HCT116 (cell line): ENCODE data around the gene SEMA4D. TPM values are rescaled to one million over a fixed set of nuclear protein-coding genes. Genes with fewer than 3 reads are reported as not detected.

Experiments used
- ATAC-seq: fragments of 200-7000 bp; cut with Tn5 transposase; 2 replicates; pipeline ENCODE4 v1.9.1; 2020; ENCODE audit warnings: mild to moderate bottlenecking, moderate library complexity
- BruUV-seq: library from RNA; stranded (reverse); fragments of 400-500 nt; replicated peaks from 2 replicates; lab custom pipeline; 2021; lab: Mats Ljungman, UMichigan
- CTCF ChIA-PET: fragments of 300-600 bp; sonication (Branson Sonifier 250); formaldehyde crosslinking; loops from one replicate; lab custom pipeline; 2021; ENCODE audit warnings: antibody characterized with exemption; lab: Charles Lee
- POLR2A ChIA-PET: fragments of 300-600, 350-600 bp; sonication (Branson Sonifier 250); formaldehyde crosslinking; loops from one replicate; lab custom pipeline; 2021; ENCODE audit warnings: antibody characterized with exemption; lab: Charles Lee
- RAD21 ChIA-PET, 2 experiments: fragments of 300-600 bp; sonication (Branson Sonifier 250); formaldehyde crosslinking; loops; one replicate each; lab custom pipeline; 2023; ENCODE audit warnings: low total read pairs in 2 of 2; ENCODE audit not compliant: uncharacterized antibody in 2 of 2, unreplicated experiment in 2 of 2, low non-redundant PET in 1 of 2; lab: Charles Lee
- DNase-seq: peaks from one replicate; pipeline ENCODE4 v3.0.0-alpha.2; 2010; ENCODE audit warnings: low read depth, low spot score
- H2AFZ ChIP-seq: fragments of 200-600 bp; shearing (Covaris generic), sonication (generic); 2 replicates; pipeline ENCODE4 v1.6.1; 2017; ENCODE audit warnings: low read depth, mixed run types, mixed read lengths, antibody characterized with exemption, low read length; ENCODE audit not compliant: poor library complexity, severe bottlenecking
- H3K27ac ChIP-seq: 2 replicates; pipeline ENCODE4 v1.5.1; 2012; ENCODE audit warnings: low read depth, low read length
- H3K27me3 ChIP-seq: fragments of 200-600 bp; sonication (generic); 2 replicates; pipeline ENCODE4 v1.6.1; 2016; ENCODE audit warnings: mixed run types, low read length, mixed read lengths; ENCODE audit not compliant: insufficient read depth
- H3K36me3 ChIP-seq, 2 experiments: fragments of 200-500 bp in 1 of 2; fragments of 200-600 bp in 1 of 2; sonication (Bioruptor generic) in 1 of 2; sonication (generic) in 1 of 2; 2 replicates each; pipeline versions ENCODE4 v1.5.1 to v1.6.1; 2014 to 2016; ENCODE audit warnings: low read length in 2 of 2, inconsistent platforms in 1 of 2, mixed read lengths in 1 of 2, mixed run types in 1 of 2; ENCODE audit not compliant: insufficient read depth in 2 of 2, control insufficient read depth in 1 of 2
- H3K4me1 ChIP-seq, 2 experiments: fragments of 200-600 bp in 1 of 2; sonication (generic) in 1 of 2; 2 replicates each; pipeline versions ENCODE4 v1.5.1 to v1.6.1; 2012 to 2017; ENCODE audit warnings: low read length in 2 of 2, inconsistent platforms in 1 of 2, mild to moderate bottlenecking in 1 of 2, mixed read lengths in 1 of 2, mixed run types in 1 of 2, moderate library complexity in 1 of 2; ENCODE audit not compliant: insufficient read depth in 2 of 2, control insufficient read depth in 1 of 2
- H3K4me2 ChIP-seq: fragments of 200-600 bp; sonication (generic); 2 replicates; pipeline ENCODE4 v1.6.1; 2017; ENCODE audit warnings: mixed run types, low read length, mixed read lengths
- H3K4me3 ChIP-seq, 2 experiments: fragments of 200-600 bp in 1 of 2; sonication (generic) in 1 of 2; replicated peaks in 1 of 2; 2 replicates each; pipeline ENCODE4 v1.5.1; 2011 to 2016; ENCODE audit warnings: low read length in 2 of 2, control low read depth in 1 of 2, low read depth in 1 of 2, mild to moderate bottlenecking in 1 of 2, mixed read lengths in 1 of 2, mixed run types in 1 of 2
- H3K79me2 ChIP-seq: fragments of 200-600 bp; sonication (generic); 2 replicates; pipeline ENCODE4 v1.6.1; 2017; ENCODE audit warnings: mild to moderate bottlenecking, mixed run types, low read length, moderate library complexity, mixed read lengths; ENCODE audit not compliant: insufficient read depth
- H3K9ac ChIP-seq: fragments of 200-600 bp; sonication (generic); 2 replicates; pipeline ENCODE4 v1.6.1; 2016; ENCODE audit warnings: low read length, mixed read lengths
- H3K9me2 ChIP-seq: fragments of 200-600 bp; sonication (generic), shearing (Covaris generic); 2 replicates; pipeline ENCODE4 v1.6.1; 2017; ENCODE audit warnings: mixed run types, mild to moderate bottlenecking, moderate library complexity; ENCODE audit not compliant: insufficient read depth
- H3K9me3 ChIP-seq, 2 experiments: fragments of 200-500 bp in 1 of 2; fragments of 200-600 bp in 1 of 2; sonication (Bioruptor generic) in 1 of 2; sonication (generic) in 1 of 2; 2 replicates each; pipeline ENCODE4 v1.6.1; 2014 to 2017; ENCODE audit warnings: low read length in 2 of 2, mixed read lengths in 2 of 2, inconsistent platforms in 1 of 2, low read depth in 1 of 2, mild to moderate bottlenecking in 1 of 2, mixed run types in 1 of 2, moderate library complexity in 1 of 2; ENCODE audit not compliant: control insufficient read depth in 1 of 2, insufficient read depth in 1 of 2
- H4K20me1 ChIP-seq: fragments of 200-600 bp; sonication (generic), shearing (Covaris generic); 2 replicates; pipeline ENCODE4 v1.6.1; 2017; ENCODE audit warnings: mixed run types, mild to moderate bottlenecking, moderate library complexity; ENCODE audit not compliant: insufficient read depth
- CBX3 ChIP-seq: IDR thresholded peaks from 2 replicates; pipeline ENCODE4 v1.6.1; 2012; ENCODE audit warnings: low read depth
- CEBPB ChIP-seq: IDR thresholded peaks from 2 replicates; pipeline ENCODE4 v1.6.1; 2012; ENCODE audit warnings: low read depth
- EGR1 ChIP-seq: IDR thresholded peaks from 2 replicates; pipeline ENCODE4 v1.6.1; 2012; ENCODE audit warnings: low read depth
- ELF1 ChIP-seq: IDR thresholded peaks from 2 replicates; pipeline ENCODE4 v1.6.1; 2012; ENCODE audit warnings: low read depth, borderline replicate concordance
- EZH2 ChIP-seq: fragments of 200-600 bp; sonication (generic); IDR thresholded peaks from 2 replicates; pipeline ENCODE4 v1.6.1; 2017; ENCODE audit warnings: antibody characterized with exemption, mixed run types
- EZH2phosphoT487 ChIP-seq: fragments of 200-600 bp; IDR thresholded peaks from 2 replicates; pipeline ENCODE4 v1.6.1; 2018; ENCODE audit warnings: antibody characterized with exemption, borderline replicate concordance
- FOSL1 ChIP-seq: IDR thresholded peaks from 2 replicates; pipeline ENCODE4 v1.6.1; 2012; ENCODE audit warnings: low read depth
- POLR2AphosphoS5 ChIP-seq: IDR thresholded peaks from 2 replicates; pipeline ENCODE4 v1.6.1; 2011; ENCODE audit warnings: mild to moderate bottlenecking, low read depth, low read length, moderate library complexity
- RAD21 ChIP-seq: IDR thresholded peaks from 2 replicates; pipeline ENCODE4 v1.6.1; 2012; ENCODE audit warnings: low read depth, mild to moderate bottlenecking
- SIN3A ChIP-seq: IDR thresholded peaks from 2 replicates; pipeline ENCODE4 v1.6.1; 2012; ENCODE audit warnings: low read depth
- SRF ChIP-seq: IDR thresholded peaks from 2 replicates; pipeline ENCODE4 v1.6.1; 2012; ENCODE audit warnings: low read depth
- TCF7L2 ChIP-seq: IDR thresholded peaks from 2 replicates; pipeline ENCODE4 v1.7.0; 2011; ENCODE audit warnings: borderline replicate concordance, inconsistent platforms; ENCODE audit not compliant: insufficient read depth, insufficient read length; ENCODE audit errors: extremely low read depth
- YY1 ChIP-seq: IDR thresholded peaks from 2 replicates; pipeline ENCODE4 v1.6.1; 2011; ENCODE audit warnings: low read length, low read depth, moderate library complexity, mild to moderate bottlenecking; ENCODE audit not compliant: insufficient replicate concordance; ENCODE audit errors: extremely low read depth
- ZFX ChIP-seq: fragments of 450-650 bp; IDR thresholded peaks from 2 replicates; pipeline ENCODE4 v1.6.1; 2017
- ZNF274 ChIP-seq: fragments of 200-500 bp; sonication (Bioruptor generic); IDR thresholded peaks from 2 replicates; pipeline ENCODE4 v1.6.1; 2014; ENCODE audit warnings: mild to moderate bottlenecking, low read depth, low read length, inconsistent platforms
- intact Hi-C: fragments of 100-400 bp; cut with micrococcal nuclease; formaldehyde crosslinking; loops from 2 replicates; pipeline ENCODE4 v1.10.0; 2022
- total RNA-seq: library from RNA; stranded (reverse); gene quantifications from one replicate; pipeline ENCODE4 v1.2.1, GENCODE V29; 2021; ENCODE audit not compliant: unreplicated experiment
- TF ChIP-seq, protein P1 (sequence below), 3 experiments: fragments of 200-600 bp in 1 of 3; sonication (generic) in 1 of 3; IDR thresholded peaks in 2 of 3; conservative IDR thresholded peaks in 1 of 3; 2 replicates each; pipeline ENCODE4 v1.5.1; 2012 to 2017; ENCODE audit warnings: low read depth in 2 of 3, low read length in 2 of 3, antibody characterized with exemption in 1 of 3, borderline replicate concordance in 1 of 3, control low read depth in 1 of 3, mild to moderate bottlenecking in 1 of 3, mixed read lengths in 1 of 3, mixed run types in 1 of 3, moderate library complexity in 1 of 3; ENCODE audit not compliant: insufficient read depth in 1 of 3
- TF ChIP-seq, protein P2 (sequence below): IDR thresholded peaks from 2 replicates; pipeline ENCODE4 v1.6.1; 2012
- TF ChIP-seq, protein P3 (sequence below): IDR thresholded peaks from 2 replicates; pipeline ENCODE4 v1.6.1; 2011; ENCODE audit warnings: mild to moderate bottlenecking, low read length, moderate library complexity; ENCODE audit not compliant: insufficient replicate concordance; ENCODE audit errors: extremely low read depth
- TF ChIP-seq, protein P4 (sequence below): IDR thresholded peaks from 2 replicates; pipeline ENCODE4 v1.6.1; 2012; ENCODE audit warnings: low read depth

SEMA4D gene
- total RNA-seq, 1 experiment from 2014 or later: 32.0 TPM

DNA sequence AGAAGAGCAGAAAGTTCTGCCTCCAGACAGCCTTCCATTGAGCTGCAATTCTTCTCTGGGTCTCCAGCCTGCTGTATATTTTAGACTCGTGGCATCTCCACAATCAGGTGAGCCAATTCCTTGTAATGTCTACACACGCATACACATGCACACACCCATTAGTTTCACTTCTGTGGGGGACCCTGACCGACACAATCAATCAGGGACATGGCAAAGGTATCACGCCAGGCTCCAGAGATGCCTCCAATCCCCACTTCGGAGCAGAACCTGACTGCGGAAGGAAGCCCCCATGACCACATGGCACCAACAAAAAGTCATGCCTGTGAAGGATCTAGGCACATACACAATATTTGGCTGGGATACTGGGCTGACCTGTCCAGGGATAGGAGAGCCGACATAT is 21.4 kb downstream of the SEMA4D start:
- Histone ChIP-seq H3K36me3 (no peaks in the 10 kb centered on the region), H3K9ac (no peak overlapping the region), H3K9me2 (no peaks in the 10 kb centered on the region), H2AFZ (no peak overlapping the region), H3K4me1 (no peaks in the 10 kb centered on the region), H3K4me3 (no peak overlapping the region), H4K20me1 (no peaks in the 10 kb centered on the region), H3K9me3 (no peaks in the 10 kb centered on the region), H3K27me3 (no peaks in the 10 kb centered on the region), H3K79me2 (peaks cover 6% of the 10 kb centered on the region; the same call in 1 of the 2 replicates), H3K27ac (no peak overlapping the region), H3K4me2 (no peak overlapping the region)
- no peak for DNase-seq
- intact Hi-C loops: no loop called here
- TF ChIP-seq, protein P1, sequence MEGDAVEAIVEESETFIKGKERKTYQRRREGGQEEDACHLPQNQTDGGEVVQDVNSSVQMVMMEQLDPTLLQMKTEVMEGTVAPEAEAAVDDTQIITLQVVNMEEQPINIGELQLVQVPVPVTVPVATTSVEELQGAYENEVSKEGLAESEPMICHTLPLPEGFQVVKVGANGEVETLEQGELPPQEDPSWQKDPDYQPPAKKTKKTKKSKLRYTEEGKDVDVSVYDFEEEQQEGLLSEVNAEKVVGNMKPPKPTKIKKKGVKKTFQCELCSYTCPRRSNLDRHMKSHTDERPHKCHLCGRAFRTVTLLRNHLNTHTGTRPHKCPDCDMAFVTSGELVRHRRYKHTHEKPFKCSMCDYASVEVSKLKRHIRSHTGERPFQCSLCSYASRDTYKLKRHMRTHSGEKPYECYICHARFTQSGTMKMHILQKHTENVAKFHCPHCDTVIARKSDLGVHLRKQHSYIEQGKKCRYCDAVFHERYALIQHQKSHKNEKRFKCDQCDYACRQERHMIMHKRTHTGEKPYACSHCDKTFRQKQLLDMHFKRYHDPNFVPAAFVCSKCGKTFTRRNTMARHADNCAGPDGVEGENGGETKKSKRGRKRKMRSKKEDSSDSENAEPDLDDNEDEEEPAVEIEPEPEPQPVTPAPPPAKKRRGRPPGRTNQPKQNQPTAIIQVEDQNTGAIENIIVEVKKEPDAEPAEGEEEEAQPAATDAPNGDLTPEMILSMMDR (IDR thresholded peaks at IDR 0.05 in 2 of 3, conservative IDR thresholded peaks at IDR 0.05 in 1 of 3; ENCODE audit: borderline replicate concordance in 1 of 3, insufficient read depth in 1 of 3, low read depth in 2 of 3, low read length in 2 of 3): no peak
- TF ChIP-seq, protein P2, sequence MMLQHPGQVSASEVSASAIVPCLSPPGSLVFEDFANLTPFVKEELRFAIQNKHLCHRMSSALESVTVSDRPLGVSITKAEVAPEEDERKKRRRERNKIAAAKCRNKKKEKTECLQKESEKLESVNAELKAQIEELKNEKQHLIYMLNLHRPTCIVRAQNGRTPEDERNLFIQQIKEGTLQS: no peak
- TF ChIP-seq SIN3A (no peak), ZFX (no peak), SRF (no peak), YY1 (no peak), ELF1 (no peak), RAD21 (no peak), FOSL1 (no peak), EZH2phosphoT487 (no peak), EZH2 (no peak), TCF7L2 (no peak), POLR2AphosphoS5 (no peak), CEBPB (no peak), ZNF274 (no peak), EGR1 (no peak), CBX3 (no peak)
- TF ChIP-seq, protein P3, sequence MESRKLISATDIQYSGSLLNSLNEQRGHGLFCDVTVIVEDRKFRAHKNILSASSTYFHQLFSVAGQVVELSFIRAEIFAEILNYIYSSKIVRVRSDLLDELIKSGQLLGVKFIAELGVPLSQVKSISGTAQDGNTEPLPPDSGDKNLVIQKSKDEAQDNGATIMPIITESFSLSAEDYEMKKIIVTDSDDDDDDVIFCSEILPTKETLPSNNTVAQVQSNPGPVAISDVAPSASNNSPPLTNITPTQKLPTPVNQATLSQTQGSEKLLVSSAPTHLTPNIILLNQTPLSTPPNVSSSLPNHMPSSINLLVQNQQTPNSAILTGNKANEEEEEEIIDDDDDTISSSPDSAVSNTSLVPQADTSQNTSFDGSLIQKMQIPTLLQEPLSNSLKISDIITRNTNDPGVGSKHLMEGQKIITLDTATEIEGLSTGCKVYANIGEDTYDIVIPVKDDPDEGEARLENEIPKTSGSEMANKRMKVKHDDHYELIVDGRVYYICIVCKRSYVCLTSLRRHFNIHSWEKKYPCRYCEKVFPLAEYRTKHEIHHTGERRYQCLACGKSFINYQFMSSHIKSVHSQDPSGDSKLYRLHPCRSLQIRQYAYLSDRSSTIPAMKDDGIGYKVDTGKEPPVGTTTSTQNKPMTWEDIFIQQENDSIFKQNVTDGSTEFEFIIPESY: no peak
- TF ChIP-seq, protein P4, sequence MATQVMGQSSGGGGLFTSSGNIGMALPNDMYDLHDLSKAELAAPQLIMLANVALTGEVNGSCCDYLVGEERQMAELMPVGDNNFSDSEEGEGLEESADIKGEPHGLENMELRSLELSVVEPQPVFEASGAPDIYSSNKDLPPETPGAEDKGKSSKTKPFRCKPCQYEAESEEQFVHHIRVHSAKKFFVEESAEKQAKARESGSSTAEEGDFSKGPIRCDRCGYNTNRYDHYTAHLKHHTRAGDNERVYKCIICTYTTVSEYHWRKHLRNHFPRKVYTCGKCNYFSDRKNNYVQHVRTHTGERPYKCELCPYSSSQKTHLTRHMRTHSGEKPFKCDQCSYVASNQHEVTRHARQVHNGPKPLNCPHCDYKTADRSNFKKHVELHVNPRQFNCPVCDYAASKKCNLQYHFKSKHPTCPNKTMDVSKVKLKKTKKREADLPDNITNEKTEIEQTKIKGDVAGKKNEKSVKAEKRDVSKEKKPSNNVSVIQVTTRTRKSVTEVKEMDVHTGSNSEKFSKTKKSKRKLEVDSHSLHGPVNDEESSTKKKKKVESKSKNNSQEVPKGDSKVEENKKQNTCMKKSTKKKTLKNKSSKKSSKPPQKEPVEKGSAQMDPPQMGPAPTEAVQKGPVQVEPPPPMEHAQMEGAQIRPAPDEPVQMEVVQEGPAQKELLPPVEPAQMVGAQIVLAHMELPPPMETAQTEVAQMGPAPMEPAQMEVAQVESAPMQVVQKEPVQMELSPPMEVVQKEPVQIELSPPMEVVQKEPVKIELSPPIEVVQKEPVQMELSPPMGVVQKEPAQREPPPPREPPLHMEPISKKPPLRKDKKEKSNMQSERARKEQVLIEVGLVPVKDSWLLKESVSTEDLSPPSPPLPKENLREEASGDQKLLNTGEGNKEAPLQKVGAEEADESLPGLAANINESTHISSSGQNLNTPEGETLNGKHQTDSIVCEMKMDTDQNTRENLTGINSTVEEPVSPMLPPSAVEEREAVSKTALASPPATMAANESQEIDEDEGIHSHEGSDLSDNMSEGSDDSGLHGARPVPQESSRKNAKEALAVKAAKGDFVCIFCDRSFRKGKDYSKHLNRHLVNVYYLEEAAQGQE: no peak
- ATAC-seq: no peak
- RAD21 ChIA-PET: no interaction called here
- POLR2A ChIA-PET: no interaction called here
- no TSS peak for BruUV-seq
- CTCF ChIA-PET: no interaction called here
